ENCODE measurements around the gene TARS3. TPM values are rescaled to one million over a fixed set of nuclear protein-coding genes. Genes with fewer than 3 reads are reported as not detected.
"Not testable (repeated sequence)": the region's sequence is repeated elsewhere in the genome, so short reads cannot be mapped to it uniquely, and the experiment has no call there.

Gene TARS3
- total RNA-seq, 1 donor from 2014 or later: 27.3 TPM

- intact Hi-C loops (cut with DNase I): no loop called here
Observed at GRCh38 chr15:101660005-101660404, 64.3 kb downstream of the TARS3 start.

GRCh38 chr15:101657968-101658784, 66.1 kb downstream of the TARS3 start:
- intact Hi-C loops (cut with DNase I): no loop called here
- DNase-seq (ENCODE audit: low spot score): no peak

More at GRCh38 chr15:101660005-101660404, 64.3 kb downstream of the TARS3 start:
- DNase-seq (ENCODE audit: low spot score): no peak

- no peak for DNase-seq (ENCODE audit: low spot score)
- intact Hi-C loops (cut with DNase I): no loop called here
Observed at GRCh38 chr15:101657171-101657570, 67.1 kb downstream of the TARS3 start.

- intact Hi-C loops (cut with DNase I): loop anchor here (5.0 kb wide), 1 partner anchor 362 kb away; no protein-coding TSS in a partner anchor
- DNase-seq (ENCODE audit: low spot score): not testable (repeated sequence)
Observed at GRCh38 chr15:101654624-101655337, 69.5 kb downstream of the TARS3 start.

GRCh38 chr15:101654171-101654570, 70.1 kb downstream of the TARS3 start:
- intact Hi-C loops (cut with DNase I): loop anchor here (5.0 kb wide), 1 partner anchor 362 kb away; no protein-coding TSS in a partner anchor
- no peak for DNase-seq (ENCODE audit: low spot score)

DNA sequence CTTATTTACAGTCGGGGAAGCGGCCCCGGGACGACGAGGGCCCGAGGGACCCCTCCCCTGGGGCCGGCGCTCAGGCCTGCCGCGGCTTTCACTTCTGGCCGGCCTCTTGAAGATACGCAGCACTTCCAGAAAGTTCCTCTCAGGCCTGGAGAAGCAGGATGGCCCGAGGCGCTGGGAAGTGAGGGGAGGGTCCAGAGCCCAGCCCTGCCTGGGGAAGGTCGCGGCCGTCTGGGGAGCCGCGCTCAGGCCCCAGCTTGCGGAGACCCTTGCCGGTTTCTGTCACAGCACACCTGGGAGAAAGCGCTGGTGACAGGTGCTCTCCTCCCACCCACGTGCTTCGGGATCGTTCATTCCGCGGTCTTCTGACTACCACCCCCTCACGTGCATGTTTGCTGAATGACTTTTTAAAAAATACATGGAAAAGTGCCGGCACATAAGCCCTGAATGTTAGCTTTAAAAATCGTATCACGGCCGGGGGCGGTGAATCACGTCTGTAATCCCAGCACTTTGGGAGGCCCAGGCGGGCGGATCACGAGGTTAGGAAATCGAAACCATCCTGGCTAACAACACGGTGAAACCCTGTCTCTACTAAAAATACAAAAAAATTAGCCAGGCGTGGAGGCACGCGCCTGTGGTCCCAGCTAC, 71.4 kb downstream of the TARS3 start:
- DNase-seq (ENCODE audit: low spot score): no peak
- intact Hi-C loops (cut with DNase I): loop anchor here (5.0 kb wide), 1 partner anchor 361 kb away; no protein-coding TSS in a partner anchor

DNA sequence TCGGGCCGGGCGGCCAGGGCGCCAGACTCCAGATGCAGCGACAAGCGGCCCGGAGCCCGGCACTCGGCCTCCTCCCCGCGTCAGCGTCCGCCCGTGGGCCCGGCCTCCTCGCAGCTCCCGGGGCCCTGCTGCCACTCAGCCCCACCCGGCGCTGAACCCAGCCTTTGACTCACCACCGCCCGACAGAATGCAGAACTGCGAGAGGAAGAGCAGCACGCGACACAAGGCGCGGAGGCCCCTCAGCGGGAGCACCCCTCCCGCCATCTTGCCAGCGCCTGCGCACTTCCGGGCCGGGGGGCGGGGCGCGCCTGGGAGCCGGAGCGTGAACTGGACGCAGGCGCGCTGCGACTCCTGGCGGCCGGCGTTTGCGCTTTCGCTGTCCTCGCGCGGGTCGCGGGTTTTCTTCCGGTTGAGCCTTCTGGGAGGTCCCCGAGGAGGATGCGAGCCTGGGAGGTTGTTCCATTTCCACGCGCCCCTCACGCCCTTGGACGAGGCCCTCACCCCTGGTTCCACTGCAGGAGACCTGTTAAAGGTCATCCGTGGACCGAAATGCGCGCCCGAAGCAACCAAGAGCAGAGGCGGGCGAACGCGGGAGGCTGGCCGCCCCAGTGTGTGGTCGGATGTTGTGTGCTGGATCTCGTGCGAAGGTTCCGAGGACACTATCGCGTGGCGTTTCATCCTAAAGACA, 72.0 kb downstream of the TARS3 start, which contains the start of gene TM2D3:
TM2D3 (minus strand) TSS at position 284 of the 688 bp plus-strand sequence; CDS start at position 264, 20 bp downstream.
- intact Hi-C loops (cut with DNase I): loop anchor here (5.0 kb wide), 1 partner anchor 360 kb away; no protein-coding TSS in a partner anchor
- peak; percentile 97 for DNase-seq (ENCODE audit: low spot score)

GRCh38 chr15:101651554-101652097, 72.6 kb downstream of the TARS3 start:
- intact Hi-C loops (cut with DNase I): loop anchor here (5.0 kb wide), 1 partner anchor 359 kb away; no protein-coding TSS in a partner anchor
- DNase-seq (ENCODE audit: low spot score): peak; percentile 81

DNA sequence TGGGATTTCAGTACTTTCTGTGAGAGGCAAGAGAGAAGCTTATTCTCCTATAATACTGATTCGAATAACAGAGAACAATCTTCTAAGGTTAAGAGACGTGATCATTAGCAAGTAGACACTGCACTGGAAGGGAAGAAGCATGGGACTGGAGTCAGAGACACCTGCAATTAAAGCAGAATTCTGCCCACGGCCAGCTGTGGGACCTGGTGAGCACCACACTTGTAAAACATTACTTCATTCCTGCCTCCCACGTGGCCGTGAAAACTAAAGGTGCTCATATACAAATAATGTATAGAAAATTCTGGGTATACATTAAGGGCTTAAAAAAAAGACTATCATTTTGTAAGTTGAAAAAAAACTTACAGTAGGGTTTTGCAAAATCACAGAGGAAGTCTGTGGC, 74.1 kb downstream of the TARS3 start:
- intact Hi-C loops (cut with DNase I): loop anchor here (5.0 kb wide), 1 partner anchor 358 kb away; no protein-coding TSS in a partner anchor
- DNase-seq (ENCODE audit: low spot score): no peak

DNA sequence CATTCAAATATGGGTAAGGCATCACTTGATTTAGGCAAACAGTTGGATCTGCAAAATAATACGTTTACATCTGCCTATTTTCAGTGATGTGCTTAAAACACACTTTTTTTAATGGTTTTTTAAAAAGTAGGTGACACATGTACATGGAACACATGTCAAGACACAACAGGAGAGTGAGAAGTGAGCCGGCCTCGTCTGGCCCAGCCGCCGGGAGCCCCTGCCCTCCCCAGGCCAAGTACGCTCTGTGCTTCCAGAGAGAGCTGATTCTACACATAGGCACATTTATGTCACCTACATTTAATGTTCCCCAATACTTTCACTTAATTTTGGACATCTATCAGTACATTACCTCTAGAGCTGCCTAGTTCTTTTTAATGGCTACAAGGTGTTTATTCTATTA, 75.9 kb downstream of the TARS3 start:
- intact Hi-C loops (cut with DNase I): no loop called here
- DNase-seq (ENCODE audit: low spot score): no peak

DNA sequence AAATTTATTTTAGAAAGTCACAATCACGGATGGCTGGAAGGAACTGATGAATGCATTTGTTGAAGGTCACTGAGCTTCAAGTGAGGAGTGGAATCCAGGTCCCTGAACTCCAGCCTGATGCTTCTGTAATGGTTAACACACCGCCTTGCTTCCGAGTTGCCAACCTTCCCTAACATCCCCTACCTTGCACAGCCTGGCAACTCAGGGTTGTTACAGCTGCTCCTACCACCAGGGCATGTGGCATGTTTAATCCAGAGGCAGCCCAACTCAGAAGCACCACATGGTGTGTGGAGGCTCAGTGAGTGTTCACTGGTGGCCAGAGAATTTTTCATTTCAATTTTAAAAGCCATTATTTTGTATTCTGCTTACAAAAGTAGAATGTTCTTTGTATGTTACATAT, 77.0 kb downstream of the TARS3 start:
- DNase-seq (ENCODE audit: low spot score): no peak
- intact Hi-C loops (cut with DNase I): no loop called here

- no peak for DNase-seq (ENCODE audit: low spot score)
- intact Hi-C loops (cut with DNase I): no loop called here
Observed at GRCh38 chr15:101646672-101647071, 77.6 kb downstream of the TARS3 start.

DNA sequence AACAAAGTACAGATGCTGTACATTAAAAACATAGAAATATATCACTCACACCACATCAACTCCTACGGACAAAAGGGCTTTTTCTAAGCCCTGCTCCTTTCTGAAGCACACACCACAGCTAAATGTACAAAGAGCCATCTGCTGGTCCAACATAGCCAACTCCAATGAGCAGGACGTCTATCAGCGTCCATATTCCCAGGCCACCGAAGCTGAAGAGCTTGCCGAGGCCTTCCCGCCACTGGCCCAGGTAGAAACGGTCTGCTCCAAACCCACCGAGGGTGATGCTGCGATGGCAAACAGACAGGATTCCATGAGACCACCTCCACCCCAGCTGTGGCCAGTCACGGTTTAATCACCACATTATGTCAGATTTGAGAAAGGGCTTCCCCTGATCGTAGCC, 81.9 kb downstream of the TARS3 start:
- intact Hi-C loops (cut with DNase I): no loop called here
- DNase-seq (ENCODE audit: low spot score): no peak

GRCh38 chr15:101641894-101642293, 82.4 kb downstream of the TARS3 start:
- intact Hi-C loops (cut with DNase I): loop anchor here (2.0 kb wide), 1 partner anchor 341 kb away; no protein-coding TSS in a partner anchor
- DNase-seq (ENCODE audit: low spot score): no peak

- intact Hi-C loops (cut with DNase I): loop anchor here (2.0 kb wide), 1 partner anchor 340 kb away; no protein-coding TSS in a partner anchor
- DNase-seq (ENCODE audit: low spot score): peak; percentile 84
Observed at GRCh38 chr15:101641129-101641764, 83.0 kb downstream of the TARS3 start.

GRCh38 chr15:101639667-101640066, 84.6 kb downstream of the TARS3 start:
- DNase-seq (ENCODE audit: low spot score): no peak
- intact Hi-C loops (cut with DNase I): loop anchor here (2.0 to 10.0 kb wide), 2 partner anchors 135 to 339 kb away; no protein-coding TSS in a partner anchor

DNA sequence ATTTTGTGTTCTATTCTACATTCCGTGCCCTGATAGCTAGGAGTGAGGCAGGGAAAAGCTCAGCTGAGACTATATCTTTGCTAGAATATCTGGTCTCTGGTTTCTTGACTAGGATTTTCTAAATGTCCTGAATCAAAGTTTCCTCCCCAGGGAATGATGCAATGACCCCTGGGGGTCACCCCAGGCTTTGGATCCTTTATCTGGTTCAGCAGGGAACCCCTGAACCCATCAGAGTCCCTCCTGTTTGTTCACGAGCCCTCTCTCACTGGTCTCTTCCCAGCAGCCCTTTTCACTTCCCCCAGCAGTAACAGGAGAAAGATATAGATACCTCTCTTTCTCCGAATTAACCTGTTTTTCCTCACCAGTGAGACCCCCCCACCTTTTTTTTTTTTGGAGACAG, 86.4 kb downstream of the TARS3 start:
- no peak for DNase-seq (ENCODE audit: low spot score)
- intact Hi-C loops (cut with DNase I): loop anchor here (10.0 kb wide), 1 partner anchor 133 kb away; no protein-coding TSS in a partner anchor

DNA sequence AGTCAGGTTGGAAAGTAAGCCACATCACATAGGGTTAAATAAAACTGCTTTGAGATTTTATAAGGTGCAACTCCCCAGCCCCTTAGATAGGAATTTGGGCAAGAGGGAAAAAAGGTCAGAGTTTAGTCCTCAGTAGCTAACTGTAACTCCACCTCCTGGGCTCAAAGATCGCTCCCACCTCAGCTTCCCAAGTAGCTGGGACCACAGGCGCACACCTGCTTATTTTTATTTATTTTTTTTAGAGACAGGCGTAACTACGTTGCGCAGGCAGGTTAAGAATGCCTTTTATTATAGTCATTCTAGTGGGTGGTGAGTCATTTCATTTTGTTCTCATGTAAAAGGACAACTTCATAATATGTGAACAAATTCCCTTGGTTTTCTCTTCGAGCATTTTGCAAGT, 86.8 kb downstream of the TARS3 start:
- intact Hi-C loops (cut with DNase I): loop anchor here (10.0 kb wide), 1 partner anchor 133 kb away; no protein-coding TSS in a partner anchor
- DNase-seq (ENCODE audit: low spot score): no peak
